Measurements from ENCODE around the gene LRP1B.

LRP1B gene

GRCh38 chr2:140203347-140203746, 1927.5 kb downstream of the LRP1B start:
- no peak for DNase-seq (ENCODE audit: low read depth in 2 of 3, low spot score in 1 of 3)

- no peak for DNase-seq (ENCODE audit: low read depth in 2 of 3, low spot score in 1 of 3)
Observed at GRCh38 chr2:140201572-140201971, 1929.2 kb downstream of the LRP1B start.

GRCh38 chr2:140200764-140201163, 1930.1 kb downstream of the LRP1B start:
- DNase-seq (ENCODE audit: low read depth in 2 of 3, low spot score in 1 of 3), result no peak

GRCh38 chr2:140200307-140200706, 1930.5 kb downstream of the LRP1B start:
- no peak for DNase-seq (ENCODE audit: low read depth in 2 of 3, low spot score in 1 of 3)

GRCh38 chr2:140199312-140199711, 1931.5 kb downstream of the LRP1B start:
- no peak for DNase-seq (ENCODE audit: low read depth in 2 of 3, low spot score in 1 of 3)

- no peak for DNase-seq (ENCODE audit: low read depth in 2 of 3, low spot score in 1 of 3)
Observed at GRCh38 chr2:140187086-140187485, 1943.7 kb downstream of the LRP1B start.

GRCh38 chr2:140186313-140186712, 1944.5 kb downstream of the LRP1B start:
- no peak for DNase-seq (ENCODE audit: low read depth in 2 of 3, low spot score in 1 of 3)

GRCh38 chr2:140185076-140185475, 1945.7 kb downstream of the LRP1B start:
- no peak for DNase-seq (ENCODE audit: low read depth in 2 of 3, low spot score in 1 of 3)

- DNase-seq (ENCODE audit: low read depth in 2 of 3, low spot score in 1 of 3), result no peak
Observed at GRCh38 chr2:140183056-140183765, 1947.6 kb downstream of the LRP1B start.

Measured in stimulated activated CD4-positive, alpha-beta T cell treated with anti-CD3 and anti-CD28 coated beads, Interleukin-12 subunit alpha, Interleukin-12 subunit beta, amount 100 ng/mL, for 48 hours (primary cell).